GM23338 (cell line): ENCODE results near the gene TBK1. TPM values are rescaled to one million over a fixed set of nuclear protein-coding genes. Genes with fewer than 3 reads are reported as not detected.

ENCODE experiments used
- ATAC-seq: fragments of 200-7000 bp; cut with Tn5 transposase; 3 replicates; pipeline ENCODE4 v1.9.1; 2020
- DNase-seq: peaks from one replicate; pipeline ENCODE4 v3.0.0-alpha.2; 2015; ENCODE audit warnings: low spot score
- H2AFZ ChIP-seq: fragments of 200-600 bp; sonication (generic); 2 replicates; pipeline ENCODE4 v1.8.0; 2016; ENCODE audit warnings: antibody characterized with exemption, mild to moderate bottlenecking, moderate library complexity
- H3F3A ChIP-seq: fragments of 200-600 bp; sonication (generic); replicated peaks from 2 replicates; pipeline ENCODE4 v1.8.0; 2017; ENCODE audit warnings: antibody characterized with exemption, mixed run types, low read depth
- H3K27ac ChIP-seq: fragments of 200-600 bp; sonication (generic); 2 replicates; pipeline ENCODE4 v1.6.1; 2016; ENCODE audit warnings: low read depth
- H3K27me3 ChIP-seq: fragments of 200-600 bp; sonication (generic); 2 replicates; pipeline ENCODE4 v1.8.0; 2016; ENCODE audit warnings: mild to moderate bottlenecking, mixed run types, moderate library complexity; ENCODE audit not compliant: insufficient read depth
- H3K36me3 ChIP-seq: fragments of 200-600 bp; sonication (generic); 2 replicates; pipeline ENCODE4 v1.8.0; 2016; ENCODE audit warnings: mild to moderate bottlenecking; ENCODE audit not compliant: insufficient read depth
- H3K4me1 ChIP-seq: fragments of 200-600 bp; sonication (generic); 2 replicates; pipeline ENCODE4 v1.8.0; 2016; ENCODE audit warnings: mild to moderate bottlenecking, moderate library complexity; ENCODE audit not compliant: insufficient read depth
- H3K4me2 ChIP-seq: fragments of 200-600 bp; sonication (generic); 2 replicates; pipeline ENCODE4 v1.7.1; 2017; ENCODE audit warnings: mixed run types
- H3K4me3 ChIP-seq: fragments of 200-600 bp; sonication (generic); 2 replicates; pipeline ENCODE4 v1.6.1; 2016; ENCODE audit warnings: mixed run types
- H3K79me2 ChIP-seq: fragments of 200-600 bp; sonication (generic); replicated peaks from 2 replicates; pipeline ENCODE4 v1.8.0; 2017; ENCODE audit warnings: mild to moderate bottlenecking; ENCODE audit not compliant: insufficient read depth
- H3K9me2 ChIP-seq: fragments of 200-600 bp; sonication (generic); 2 replicates; pipeline ENCODE4 v1.8.0; 2017; ENCODE audit not compliant: insufficient read depth
- H4K20me1 ChIP-seq: fragments of 200-600 bp; sonication (generic); replicated peaks from 2 replicates; pipeline ENCODE4 v1.8.0; 2017; ENCODE audit warnings: mild to moderate bottlenecking; ENCODE audit not compliant: insufficient read depth
- H3K27ac Mint-ChIP-seq: 2 replicates; pipeline ENCODE4 v1.8.0; 2020; ENCODE audit warnings: inconsistent platforms, mild to moderate bottlenecking, moderate library complexity, mixed read lengths
- H3K27me3 Mint-ChIP-seq: 3 replicates; pipeline ENCODE4 v1.8.0; 2022; ENCODE audit warnings: low read depth, mild to moderate bottlenecking, moderate library complexity, mixed read lengths, inconsistent platforms; ENCODE audit not compliant: insufficient read depth, poor library complexity
- H3K36me3 Mint-ChIP-seq: 3 replicates; pipeline ENCODE4 v1.8.0; 2021; ENCODE audit warnings: low read depth, mild to moderate bottlenecking, inconsistent platforms, moderate library complexity, mixed read lengths
- H3K4me1 Mint-ChIP-seq: 3 replicates; pipeline ENCODE4 v1.8.0; 2020; ENCODE audit warnings: mild to moderate bottlenecking, inconsistent platforms, mixed read lengths
- H3K4me3 Mint-ChIP-seq: 3 replicates; pipeline ENCODE4 v1.8.0; 2021; ENCODE audit warnings: moderate library complexity, mild to moderate bottlenecking, inconsistent platforms, mixed read lengths
- H3K9me3 Mint-ChIP-seq: 3 replicates; pipeline ENCODE4 v1.8.0; 2020; ENCODE audit warnings: moderate library complexity, mild to moderate bottlenecking, inconsistent platforms, mixed read lengths
- CREB1 ChIP-seq: fragments of 250-450 bp; sonication (Bioruptor Pico); IDR thresholded peaks from 2 replicates; pipeline ENCODE4 v1.5.0; 2020; ENCODE audit warnings: low read depth, mild to moderate bottlenecking, moderate library complexity
- CTCF ChIP-seq, 2 experiments: fragments of 200-600 bp in 1 of 2; sonication (generic) in 1 of 2; conservative IDR thresholded peaks; 2 replicates each; pipeline versions ENCODE4 v1.5.1 to v1.6.1; 2016 to 2017; ENCODE audit warnings: antibody characterized with exemption in 2 of 2, low read depth in 2 of 2, mild to moderate bottlenecking in 2 of 2, moderate library complexity in 1 of 2
- EZH2phosphoT487 ChIP-seq: fragments of 200-600 bp; sonication (generic); IDR thresholded peaks from one replicate; pipeline ENCODE4 v1.8.1; 2018; ENCODE audit warnings: antibody characterized with exemption; ENCODE audit not compliant: unreplicated experiment
- JUNB ChIP-seq: IDR thresholded peaks from one replicate; pipeline ENCODE4 v1.6.1; 2016; ENCODE audit warnings: antibody characterized with exemption; ENCODE audit not compliant: unreplicated experiment
- NANOG ChIP-seq: IDR thresholded peaks from 2 replicates; pipeline ENCODE4 v1.6.1; 2016; ENCODE audit warnings: antibody characterized with exemption, borderline replicate concordance
- STAT1 ChIP-seq: IDR thresholded peaks from one replicate; pipeline ENCODE4 v1.6.1; 2016; ENCODE audit warnings: antibody characterized with exemption; ENCODE audit not compliant: unreplicated experiment
- ZNF331 ChIP-seq: fragments of 250-450 bp; sonication (Bioruptor Pico); IDR thresholded peaks from 2 replicates; pipeline ENCODE4 v1.5.0; 2020; ENCODE audit warnings: low read depth, mild to moderate bottlenecking, moderate library complexity
- ZNF462 ChIP-seq: fragments of 250-450 bp; sonication (Bioruptor Pico); IDR thresholded peaks from 2 replicates; pipeline ENCODE4 v1.5.0; 2020; ENCODE audit warnings: mild to moderate bottlenecking, moderate library complexity
- polyA plus RNA-seq: library from polyadenylated mRNA; unstranded; fragments of >200 nt; fragmentation: Nextera tagmentation; extraction: Ambion mirVana; gene quantifications from 2 replicates; pipeline ENCODE4 v1.2.1, GENCODE V29; 2016
- total RNA-seq: library from RNA; depleted of rRNA; stranded (reverse); fragments of >200 nt; shearing (Covaris generic); gene quantifications from 2 replicates; pipeline ENCODE4 v1.2.3, GENCODE V29; 2014
- TF ChIP-seq, protein P1 (sequence below): IDR thresholded peaks from 2 replicates; pipeline ENCODE4 v1.6.1; 2016; ENCODE audit warnings: antibody characterized with exemption
- TF ChIP-seq, protein P2 (sequence below): IDR thresholded peaks from one replicate; pipeline ENCODE4 v1.6.1; 2018; ENCODE audit warnings: antibody characterized with exemption; ENCODE audit not compliant: unreplicated experiment

Gene TBK1
- total and polyA plus RNA-seq, 2 experiments from 2014 or later, result 21.7 to 29.9 TPM

DNA sequence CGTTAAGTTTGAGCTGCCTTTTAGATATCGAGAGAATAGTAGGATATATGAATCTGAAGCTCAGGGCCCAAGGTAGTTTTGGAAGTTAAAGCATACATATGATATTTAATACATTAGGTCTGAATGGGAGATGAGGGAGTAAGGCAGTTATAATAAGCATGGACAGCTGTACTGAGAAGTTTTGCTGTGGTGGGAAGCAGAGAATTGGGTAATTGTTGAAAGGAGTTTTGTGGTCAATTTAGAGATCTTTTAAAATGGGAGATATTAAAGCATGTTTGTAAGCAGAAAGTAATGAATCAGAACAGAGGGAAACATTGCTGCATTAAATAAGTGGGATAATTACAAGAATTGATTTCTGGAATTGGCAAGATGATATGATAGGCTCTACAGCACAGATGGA, 21.3 kb downstream of the TBK1 start:
- Histone ChIP-seq H3K4me3 (no peak overlapping the region), H3K79me2 (peaks cover 32% of the 10 kb centered on the region), H3K36me3 (peaks cover 28% of the 10 kb centered on the region), H2AFZ (no peak overlapping the region), H3K4me2 (no peak overlapping the region), H3K27me3 (no peaks in the 10 kb centered on the region), H3F3A (no peaks in the 10 kb centered on the region), H3K27ac (no peak overlapping the region), H3K4me1 (no peaks in the 10 kb centered on the region), H4K20me1 (0 out of 2 replicates have a peak, but pooled peaks cover 7% of the 10 kb centered on the region), H3K9me2 (no peaks in the 10 kb centered on the region)
- H3K4me1 Mint-ChIP-seq, result no peaks in the 10 kb centered on the region
- ATAC-seq, result no peak
- peaks cover 81% of the 10 kb centered on the region for H3K36me3 Mint-ChIP-seq
- peaks cover 2% of the 10 kb centered on the region for H3K27me3 Mint-ChIP-seq
- peaks cover 27% of the 10 kb centered on the region for H3K9me3 Mint-ChIP-seq
- H3K27ac Mint-ChIP-seq, result no peak overlapping the region
- no peak for DNase-seq
- TF ChIP-seq, protein P1, sequence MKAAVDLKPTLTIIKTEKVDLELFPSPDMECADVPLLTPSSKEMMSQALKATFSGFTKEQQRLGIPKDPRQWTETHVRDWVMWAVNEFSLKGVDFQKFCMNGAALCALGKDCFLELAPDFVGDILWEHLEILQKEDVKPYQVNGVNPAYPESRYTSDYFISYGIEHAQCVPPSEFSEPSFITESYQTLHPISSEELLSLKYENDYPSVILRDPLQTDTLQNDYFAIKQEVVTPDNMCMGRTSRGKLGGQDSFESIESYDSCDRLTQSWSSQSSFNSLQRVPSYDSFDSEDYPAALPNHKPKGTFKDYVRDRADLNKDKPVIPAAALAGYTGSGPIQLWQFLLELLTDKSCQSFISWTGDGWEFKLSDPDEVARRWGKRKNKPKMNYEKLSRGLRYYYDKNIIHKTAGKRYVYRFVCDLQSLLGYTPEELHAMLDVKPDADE, result no peak
- TF ChIP-seq, protein P2, sequence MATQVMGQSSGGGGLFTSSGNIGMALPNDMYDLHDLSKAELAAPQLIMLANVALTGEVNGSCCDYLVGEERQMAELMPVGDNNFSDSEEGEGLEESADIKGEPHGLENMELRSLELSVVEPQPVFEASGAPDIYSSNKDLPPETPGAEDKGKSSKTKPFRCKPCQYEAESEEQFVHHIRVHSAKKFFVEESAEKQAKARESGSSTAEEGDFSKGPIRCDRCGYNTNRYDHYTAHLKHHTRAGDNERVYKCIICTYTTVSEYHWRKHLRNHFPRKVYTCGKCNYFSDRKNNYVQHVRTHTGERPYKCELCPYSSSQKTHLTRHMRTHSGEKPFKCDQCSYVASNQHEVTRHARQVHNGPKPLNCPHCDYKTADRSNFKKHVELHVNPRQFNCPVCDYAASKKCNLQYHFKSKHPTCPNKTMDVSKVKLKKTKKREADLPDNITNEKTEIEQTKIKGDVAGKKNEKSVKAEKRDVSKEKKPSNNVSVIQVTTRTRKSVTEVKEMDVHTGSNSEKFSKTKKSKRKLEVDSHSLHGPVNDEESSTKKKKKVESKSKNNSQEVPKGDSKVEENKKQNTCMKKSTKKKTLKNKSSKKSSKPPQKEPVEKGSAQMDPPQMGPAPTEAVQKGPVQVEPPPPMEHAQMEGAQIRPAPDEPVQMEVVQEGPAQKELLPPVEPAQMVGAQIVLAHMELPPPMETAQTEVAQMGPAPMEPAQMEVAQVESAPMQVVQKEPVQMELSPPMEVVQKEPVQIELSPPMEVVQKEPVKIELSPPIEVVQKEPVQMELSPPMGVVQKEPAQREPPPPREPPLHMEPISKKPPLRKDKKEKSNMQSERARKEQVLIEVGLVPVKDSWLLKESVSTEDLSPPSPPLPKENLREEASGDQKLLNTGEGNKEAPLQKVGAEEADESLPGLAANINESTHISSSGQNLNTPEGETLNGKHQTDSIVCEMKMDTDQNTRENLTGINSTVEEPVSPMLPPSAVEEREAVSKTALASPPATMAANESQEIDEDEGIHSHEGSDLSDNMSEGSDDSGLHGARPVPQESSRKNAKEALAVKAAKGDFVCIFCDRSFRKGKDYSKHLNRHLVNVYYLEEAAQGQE, result no peak
- TF ChIP-seq JUNB (no peak), CREB1 (CRISPR knock-in tag) (no peak), NANOG (no peak), STAT1 (no peak), CTCF (conservative IDR thresholded peaks at IDR 0.05; ENCODE audit: low read depth in 2 of 2) (no peak), ZNF462 (no peak), ZNF331 (CRISPR knock-in tag) (no peak), EZH2phosphoT487 (no peak)
- H3K4me3 Mint-ChIP-seq, result no peak overlapping the region
